Ishikawa (cell line): ENCODE results near the gene HOXA3.

Experiments
- CEBPB ChIP-seq: IDR thresholded peaks from 2 replicates; pipeline ENCODE4 v1.6.1; 2012
- EP300 ChIP-seq: IDR thresholded peaks from 2 replicates; pipeline ENCODE4 v1.6.1; 2012; ENCODE audit warnings: borderline replicate concordance
- FOXM1 ChIP-seq: IDR thresholded peaks from 2 replicates; pipeline ENCODE4 v1.6.1; 2012; ENCODE audit warnings: low read depth, borderline replicate concordance
- MAX ChIP-seq: IDR thresholded peaks from 2 replicates; pipeline ENCODE4 v1.6.1; 2012
- RAD21 ChIP-seq: IDR thresholded peaks from 2 replicates; pipeline ENCODE4 v1.6.1; 2012; ENCODE audit warnings: low read depth
- TEAD4 ChIP-seq: IDR thresholded peaks from 2 replicates; pipeline ENCODE4 v1.6.1; 2012
- TF ChIP-seq, protein P1 (sequence below): IDR thresholded peaks from 2 replicates; pipeline ENCODE4 v1.6.1; 2012; ENCODE audit warnings: low read depth, mild to moderate bottlenecking

GRCh38 chr7:27144781-27145164 lies 7.6 kb downstream of the HOXA3 start:
- TF ChIP-seq CEBPB = no peak
- TF ChIP-seq MAX = no peak
- TF ChIP-seq, protein P1, sequence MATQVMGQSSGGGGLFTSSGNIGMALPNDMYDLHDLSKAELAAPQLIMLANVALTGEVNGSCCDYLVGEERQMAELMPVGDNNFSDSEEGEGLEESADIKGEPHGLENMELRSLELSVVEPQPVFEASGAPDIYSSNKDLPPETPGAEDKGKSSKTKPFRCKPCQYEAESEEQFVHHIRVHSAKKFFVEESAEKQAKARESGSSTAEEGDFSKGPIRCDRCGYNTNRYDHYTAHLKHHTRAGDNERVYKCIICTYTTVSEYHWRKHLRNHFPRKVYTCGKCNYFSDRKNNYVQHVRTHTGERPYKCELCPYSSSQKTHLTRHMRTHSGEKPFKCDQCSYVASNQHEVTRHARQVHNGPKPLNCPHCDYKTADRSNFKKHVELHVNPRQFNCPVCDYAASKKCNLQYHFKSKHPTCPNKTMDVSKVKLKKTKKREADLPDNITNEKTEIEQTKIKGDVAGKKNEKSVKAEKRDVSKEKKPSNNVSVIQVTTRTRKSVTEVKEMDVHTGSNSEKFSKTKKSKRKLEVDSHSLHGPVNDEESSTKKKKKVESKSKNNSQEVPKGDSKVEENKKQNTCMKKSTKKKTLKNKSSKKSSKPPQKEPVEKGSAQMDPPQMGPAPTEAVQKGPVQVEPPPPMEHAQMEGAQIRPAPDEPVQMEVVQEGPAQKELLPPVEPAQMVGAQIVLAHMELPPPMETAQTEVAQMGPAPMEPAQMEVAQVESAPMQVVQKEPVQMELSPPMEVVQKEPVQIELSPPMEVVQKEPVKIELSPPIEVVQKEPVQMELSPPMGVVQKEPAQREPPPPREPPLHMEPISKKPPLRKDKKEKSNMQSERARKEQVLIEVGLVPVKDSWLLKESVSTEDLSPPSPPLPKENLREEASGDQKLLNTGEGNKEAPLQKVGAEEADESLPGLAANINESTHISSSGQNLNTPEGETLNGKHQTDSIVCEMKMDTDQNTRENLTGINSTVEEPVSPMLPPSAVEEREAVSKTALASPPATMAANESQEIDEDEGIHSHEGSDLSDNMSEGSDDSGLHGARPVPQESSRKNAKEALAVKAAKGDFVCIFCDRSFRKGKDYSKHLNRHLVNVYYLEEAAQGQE = no peak
- TF ChIP-seq TEAD4 = no peak
- no peak for TF ChIP-seq RAD21
- no peak for TF ChIP-seq FOXM1
- no peak for TF ChIP-seq EP300
